IPS-15b (cell line): ENCODE data around the gene GPC5.
"Not testable (repeated sequence)": the region's sequence is repeated elsewhere in the genome, so short reads cannot be mapped to it uniquely, and the experiment has no call there.

Source experiments
- H3K27me3 ChIP-seq: one replicate; pipeline ENCODE4 v1.6.1; 2013; ENCODE audit warnings: low read length; ENCODE audit not compliant: control insufficient read depth, insufficient read depth
- H3K36me3 ChIP-seq: one replicate; pipeline ENCODE4 v1.6.1; 2013; ENCODE audit warnings: low read length; ENCODE audit not compliant: control insufficient read depth, insufficient read depth
- H3K4me1 ChIP-seq: one replicate; pipeline ENCODE4 v1.6.1; 2013; ENCODE audit warnings: mild to moderate bottlenecking, low read length; ENCODE audit not compliant: control insufficient read depth, insufficient read depth
- H3K4me3 ChIP-seq: one replicate; pipeline ENCODE4 v1.5.1; 2013; ENCODE audit warnings: low read depth, low read length
- H3K9ac ChIP-seq: one replicate; pipeline ENCODE4 v1.6.1; 2013; ENCODE audit warnings: low read depth, mild to moderate bottlenecking, low read length
- H3K9me3 ChIP-seq: one replicate; pipeline ENCODE4 v1.6.1; 2013; ENCODE audit warnings: mild to moderate bottlenecking, low read length; ENCODE audit not compliant: control insufficient read depth, insufficient read depth

The GPC5 gene

GRCh38 chr13:92487238-92487637, 1088.8 kb downstream of the GPC5 start:
- H3K9ac ChIP-seq, result no peak overlapping the region
- no peaks in the 10 kb centered on the region for H3K4me1 ChIP-seq
- no peaks in the 10 kb centered on the region for H3K27me3 ChIP-seq
- H3K9me3 ChIP-seq, result no peaks in the 10 kb centered on the region
- no peaks in the 10 kb centered on the region for H3K36me3 ChIP-seq
- H3K4me3 ChIP-seq, result no peak overlapping the region

- Histone ChIP-seq H3K9me3 (no peaks in the 10 kb centered on the region), H3K4me1 (no peaks in the 10 kb centered on the region), H3K9ac (no peak overlapping the region), H3K36me3 (no peaks in the 10 kb centered on the region), H3K4me3 (no peak overlapping the region), H3K27me3 (no peaks in the 10 kb centered on the region)
Measured at GRCh38 chr13:92488249-92488852, 1089.9 kb downstream of the GPC5 start.

- no peak overlapping the region for H3K9ac ChIP-seq
- no peaks in the 10 kb centered on the region for H3K4me1 ChIP-seq
- H3K4me3 ChIP-seq, result no peak overlapping the region
- H3K27me3 ChIP-seq, result no peaks in the 10 kb centered on the region
- no peaks in the 10 kb centered on the region for H3K36me3 ChIP-seq
- H3K9me3 ChIP-seq, result no peaks in the 10 kb centered on the region
Measured at GRCh38 chr13:92491839-92492238, 1093.4 kb downstream of the GPC5 start.

- Histone ChIP-seq H3K36me3 (no peaks in the 10 kb centered on the region), H3K4me1 (no peaks in the 10 kb centered on the region), H3K9ac (no peak overlapping the region), H3K9me3 (no peaks in the 10 kb centered on the region), H3K4me3 (no peak overlapping the region), H3K27me3 (no peaks in the 10 kb centered on the region)
Measured at GRCh38 chr13:92494915-92495314, 1096.5 kb downstream of the GPC5 start.

- no peaks in the 10 kb centered on the region for H3K27me3 ChIP-seq
- H3K9me3 ChIP-seq, result no peaks in the 10 kb centered on the region
- H3K36me3 ChIP-seq, result no peaks in the 10 kb centered on the region
- H3K4me1 ChIP-seq, result no peaks in the 10 kb centered on the region
- H3K9ac ChIP-seq, result no peak overlapping the region
- H3K4me3 ChIP-seq, result no peak overlapping the region
Measured at GRCh38 chr13:92500192-92500591, 1101.8 kb downstream of the GPC5 start.

GRCh38 chr13:92510416-92510815, 1112.0 kb downstream of the GPC5 start:
- Histone ChIP-seq H3K9me3 (no peaks in the 10 kb centered on the region), H3K36me3 (no peaks in the 10 kb centered on the region), H3K4me1 (no peaks in the 10 kb centered on the region), H3K4me3 (no peak overlapping the region), H3K9ac (no peak overlapping the region), H3K27me3 (no peaks in the 10 kb centered on the region)

- Histone ChIP-seq H3K9ac (no peak overlapping the region), H3K9me3 (no peaks in the 10 kb centered on the region), H3K4me3 (no peak overlapping the region), H3K4me1 (no peaks in the 10 kb centered on the region), H3K36me3 (no peaks in the 10 kb centered on the region), H3K27me3 (no peaks in the 10 kb centered on the region)
Measured at GRCh38 chr13:92512852-92513251, 1114.4 kb downstream of the GPC5 start.

GRCh38 chr13:92513672-92514071, 1115.3 kb downstream of the GPC5 start:
- no peaks in the 10 kb centered on the region for H3K4me1 ChIP-seq
- H3K9me3 ChIP-seq, result no peaks in the 10 kb centered on the region
- H3K9ac ChIP-seq, result no peak overlapping the region
- no peaks in the 10 kb centered on the region for H3K27me3 ChIP-seq
- no peak overlapping the region for H3K4me3 ChIP-seq
- H3K36me3 ChIP-seq, result no peaks in the 10 kb centered on the region

GRCh38 chr13:92514420-92515125, 1116.2 kb downstream of the GPC5 start:
- Histone ChIP-seq H3K4me1 (no peaks in the 10 kb centered on the region), H3K9ac (no peak overlapping the region), H3K4me3 (no peak overlapping the region), H3K9me3 (no peaks in the 10 kb centered on the region), H3K27me3 (no peaks in the 10 kb centered on the region), H3K36me3 (no peaks in the 10 kb centered on the region)

GRCh38 chr13:92516878-92517277, 1118.5 kb downstream of the GPC5 start:
- H3K4me3 ChIP-seq, H3K4me1 ChIP-seq, H3K9ac ChIP-seq, H3K9me3 ChIP-seq, H3K36me3 ChIP-seq, H3K27me3 ChIP-seq: not testable (repeated sequence)

GRCh38 chr13:92518622-92519021, 1120.2 kb downstream of the GPC5 start:
- H3K27me3 ChIP-seq, H3K4me3 ChIP-seq, H3K9ac ChIP-seq, H3K36me3 ChIP-seq, H3K4me1 ChIP-seq, H3K9me3 ChIP-seq: not testable (repeated sequence)

- Histone ChIP-seq H3K4me3 (no peak overlapping the region), H3K9ac (no peak overlapping the region), H3K9me3 (no peaks in the 10 kb centered on the region), H3K4me1 (no peaks in the 10 kb centered on the region), H3K27me3 (no peaks in the 10 kb centered on the region), H3K36me3 (no peaks in the 10 kb centered on the region)
Measured at GRCh38 chr13:92530364-92530763, 1131.9 kb downstream of the GPC5 start.
